Activated CD4-positive, alpha-beta T cell treated with anti-CD3 and anti-CD28 coated beads for 36 hours (primary cell): ENCODE data around the gene GRAMD1B. TPM values are rescaled to one million over a fixed set of nuclear protein-coding genes. Genes with fewer than 3 reads are reported as not detected.

ENCODE experiments used
- ATAC-seq: fragments of 200-7000 bp; cut with Tn5 transposase; one replicate; pipeline ENCODE4 v1.10.0; 2021; ENCODE audit warnings: mild to moderate bottlenecking, moderate library complexity
- CTCF ChIA-PET: fragments of 350-600 bp; sonication (Branson Sonifier 250); formaldehyde crosslinking; loops from one replicate; lab custom pipeline; 2021; ENCODE audit warnings: antibody characterized with exemption; lab: Charles Lee
- POLR2A ChIA-PET: fragments of 350-600 bp; sonication (Branson Sonifier 250); formaldehyde crosslinking; loops from one replicate; lab custom pipeline; 2021; ENCODE audit warnings: antibody characterized with exemption, inconsistent platforms; lab: Charles Lee
- DNase-seq: peaks from one replicate; pipeline ENCODE4 v3.0.0-alpha.2; 2020
- H3K27ac Mint-ChIP-seq: one replicate; pipeline ENCODE4 v1.8.0; 2021; ENCODE audit warnings: mixed read lengths
- H3K27me3 Mint-ChIP-seq: one replicate; pipeline ENCODE4 v1.8.0; 2021; ENCODE audit warnings: mixed read lengths
- H3K36me3 Mint-ChIP-seq: one replicate; pipeline ENCODE4 v1.8.0; 2021; ENCODE audit warnings: low read depth, mixed read lengths
- H3K4me1 Mint-ChIP-seq: one replicate; pipeline ENCODE4 v1.8.0; 2021; ENCODE audit warnings: mixed read lengths
- H3K4me3 Mint-ChIP-seq: one replicate; pipeline ENCODE4 v1.8.0; 2021; ENCODE audit warnings: mild to moderate bottlenecking, moderate library complexity, mixed read lengths
- H3K9me3 Mint-ChIP-seq: one replicate; pipeline ENCODE4 v1.8.0; 2021; ENCODE audit warnings: low read depth, mixed read lengths
- intact Hi-C, 2 experiments: fragments of 100-400 bp; cut with DNase I in 1 of 2; cut with micrococcal nuclease in 1 of 2; formaldehyde crosslinking; loops; one replicate each; pipeline versions ENCODE4 v1.14.2 to v1.15.1; 2022 to 2024; cut with DNase I, micrococcal nuclease
- total RNA-seq, 2 experiments: library from RNA; stranded (reverse); gene quantifications; one replicate each; pipeline ENCODE4 v1.2.3, GENCODE V29; 2021

The GRAMD1B gene
- total RNA-seq, 2 experiments from 2014 or later = 38.6 to 45.7 TPM

- H3K9me3 Mint-ChIP-seq = no peaks in the 10 kb centered on the region
- CTCF ChIA-PET = interaction anchor here (1.0 kb wide), 1 partner anchor 453 kb away, joined by 3 read pairs; no protein-coding TSS in a partner anchor
- intact Hi-C loops = loop anchor here in 1 of 2 experiments (10.0 kb wide), 2 partner anchors 152 to 252 kb away; no protein-coding TSS in a partner anchor
Measured at GRCh38 chr11:123556633-123557032, 126.6 kb downstream of the GRAMD1B start.

GRCh38 chr11:123558536-123559315 is 128.7 kb downstream of the GRAMD1B start:
- Mint-ChIP-seq H3K27me3 (peaks cover 2% of the 10 kb centered on the region), H3K9me3 (no peaks in the 10 kb centered on the region), H3K4me1 (peaks cover 19% of the 10 kb centered on the region), H3K27ac (no peak overlapping the region), H3K4me3 (no peak overlapping the region), H3K36me3 (no peaks in the 10 kb centered on the region)
- ATAC-seq = no peak
- CTCF ChIA-PET = interaction anchor here (0.6 to 2.6 kb wide), 5 partner anchors 18 to 151 kb away, joined by 3 to 10 read pairs (median 3); no protein-coding TSS in a partner anchor
- POLR2A ChIA-PET = no interaction called here
- intact Hi-C loops = loop anchor here in 1 of 2 experiments (10.0 kb wide), 2 partner anchors 154 to 254 kb away; no protein-coding TSS in a partner anchor
- no peak for DNase-seq

More at GRCh38 chr11:123556633-123557032, 126.6 kb downstream of the GRAMD1B start:
- Mint-ChIP-seq H3K4me3 (no peak overlapping the region), H3K27me3 (peaks cover 2% of the 10 kb centered on the region), H3K4me1 (peaks cover 19% of the 10 kb centered on the region), H3K36me3 (no peaks in the 10 kb centered on the region), H3K27ac (no peak overlapping the region)
- POLR2A ChIA-PET = no interaction called here
- no peak for DNase-seq
- no peak for ATAC-seq

GRCh38 chr11:123559523-123559955 is 129.5 kb downstream of the GRAMD1B start:
- intact Hi-C loops = loop anchor here in 1 of 2 experiments (10.0 kb wide), 2 partner anchors 155 to 255 kb away; no protein-coding TSS in a partner anchor
- ChIA-PET CTCF (interaction anchor here (0.9 to 2.6 kb wide), 5 partner anchors 17 to 164 kb away, joined by 3 to 10 read pairs (median 3); no protein-coding TSS in a partner anchor), POLR2A (no interaction called here)
- no peaks in the 10 kb centered on the region for H3K9me3 Mint-ChIP-seq
- no peaks in the 10 kb centered on the region for H3K36me3 Mint-ChIP-seq
- peaks cover 19% of the 10 kb centered on the region for H3K4me1 Mint-ChIP-seq
- no peak for DNase-seq
- H3K4me3 Mint-ChIP-seq = peak overlapping the region; percentile 57
- ATAC-seq = no peak
- no peak overlapping the region for H3K27ac Mint-ChIP-seq
- peaks cover 2% of the 10 kb centered on the region for H3K27me3 Mint-ChIP-seq

- Mint-ChIP-seq H3K4me1 (peaks cover 19% of the 10 kb centered on the region), H3K27me3 (peaks cover under 1% of the 10 kb centered on the region), H3K4me3 (peak overlapping the region; percentile 57), H3K36me3 (no peaks in the 10 kb centered on the region), H3K27ac (peak overlapping the region; percentile 79), H3K9me3 (no peaks in the 10 kb centered on the region)
- peak; percentile 89 for ATAC-seq
- POLR2A ChIA-PET = interaction anchor here (0.5 kb wide), 1 partner anchor 66 kb away, joined by 5 read pairs; no protein-coding TSS in a partner anchor
- intact Hi-C loops = no loop called here
- peak; percentile 77 for DNase-seq
- CTCF ChIA-PET = interaction anchor here (0.6 to 1.7 kb wide), 7 partner anchors 7 to 165 kb away, joined by 3 to 8 read pairs (median 3); no protein-coding TSS in a partner anchor
Measured at GRCh38 chr11:123560006-123560405, 129.9 kb downstream of the GRAMD1B start.

GRCh38 chr11:123561431-123561800 is 131.3 kb downstream of the GRAMD1B start:
- CTCF ChIA-PET = interaction anchor here (0.8 to 1.8 kb wide), 8 partner anchors 9 to 300 kb away, joined by 3 to 11 read pairs (median 5); no protein-coding TSS in a partner anchor
- Mint-ChIP-seq H3K9me3 (no peaks in the 10 kb centered on the region), H3K36me3 (no peaks in the 10 kb centered on the region), H3K4me1 (peaks cover 19% of the 10 kb centered on the region), H3K27me3 (no peaks in the 10 kb centered on the region), H3K27ac (no peak overlapping the region), H3K4me3 (no peak overlapping the region)
- intact Hi-C loops = no loop called here
- DNase-seq (no peak), ATAC-seq (no peak)
- POLR2A ChIA-PET = no interaction called here

GRCh38 chr11:123562158-123562557 is 132.1 kb downstream of the GRAMD1B start:
- Mint-ChIP-seq H3K4me1 (peaks cover 19% of the 10 kb centered on the region), H3K36me3 (no peaks in the 10 kb centered on the region), H3K27me3 (no peaks in the 10 kb centered on the region), H3K27ac (no peak overlapping the region), H3K4me3 (no peak overlapping the region), H3K9me3 (no peaks in the 10 kb centered on the region)
- POLR2A ChIA-PET = no interaction called here
- ATAC-seq (no peak), DNase-seq (no peak)
- intact Hi-C loops = no loop called here
- CTCF ChIA-PET = interaction anchor here (1.4 to 1.8 kb wide), 2 partner anchors 14 to 301 kb away, joined by 4 to 11 read pairs; no protein-coding TSS in a partner anchor

- no peak for DNase-seq
- CTCF ChIA-PET = interaction anchor here (0.5 kb wide), 1 partner anchor 39 kb away, joined by 3 read pairs; no protein-coding TSS in a partner anchor
Measured at GRCh38 chr11:123562829-123563228, 132.8 kb downstream of the GRAMD1B start.

GRCh38 chr11:123564221-123564620 is 134.2 kb downstream of the GRAMD1B start:
- Mint-ChIP-seq H3K9me3 (no peaks in the 10 kb centered on the region), H3K27me3 (no peaks in the 10 kb centered on the region), H3K4me1 (peaks cover 14% of the 10 kb centered on the region), H3K36me3 (no peaks in the 10 kb centered on the region), H3K27ac (no peak overlapping the region), H3K4me3 (no peak overlapping the region)
- intact Hi-C loops = no loop called here
- ChIA-PET CTCF (interaction anchor here (0.9 to 1.9 kb wide), 2 partner anchors 12 to 16 kb away, joined by 3 to 6 read pairs; no protein-coding TSS in a partner anchor), POLR2A (no interaction called here)
- no peak for ATAC-seq
- DNase-seq = no peak

More at GRCh38 chr11:123562829-123563228, 132.8 kb downstream of the GRAMD1B start:
- Mint-ChIP-seq H3K4me1 (peaks cover 19% of the 10 kb centered on the region), H3K36me3 (no peaks in the 10 kb centered on the region), H3K27me3 (no peaks in the 10 kb centered on the region), H3K4me3 (no peak overlapping the region), H3K9me3 (no peaks in the 10 kb centered on the region), H3K27ac (no peak overlapping the region)
- POLR2A ChIA-PET = no interaction called here
- no peak for ATAC-seq
- intact Hi-C loops = no loop called here

- ATAC-seq = no peak
- Mint-ChIP-seq H3K36me3 (no peaks in the 10 kb centered on the region), H3K9me3 (no peaks in the 10 kb centered on the region), H3K4me3 (no peak overlapping the region), H3K27ac (no peak overlapping the region), H3K27me3 (no peaks in the 10 kb centered on the region), H3K4me1 (no peaks in the 10 kb centered on the region)
- intact Hi-C loops = no loop called here
- CTCF ChIA-PET = interaction anchor here (0.6 to 4.1 kb wide), 3 partner anchors 10 to 48 kb away, joined by 3 to 21 read pairs (median 16); no protein-coding TSS in a partner anchor
- DNase-seq = no peak
- POLR2A ChIA-PET = no interaction called here
Measured at GRCh38 chr11:123566852-123567251, 136.8 kb downstream of the GRAMD1B start.

GRCh38 chr11:123567466-123567865 is 137.4 kb downstream of the GRAMD1B start:
- ChIA-PET CTCF (interaction anchor here (1.0 to 4.1 kb wide), 3 partner anchors 9 to 13 kb away, joined by 3 to 21 read pairs (median 16); no protein-coding TSS in a partner anchor), POLR2A (no interaction called here)
- ATAC-seq (no peak), DNase-seq (no peak)
- Mint-ChIP-seq H3K27ac (no peak overlapping the region), H3K36me3 (no peaks in the 10 kb centered on the region), H3K4me1 (no peaks in the 10 kb centered on the region), H3K27me3 (no peaks in the 10 kb centered on the region), H3K4me3 (no peak overlapping the region), H3K9me3 (no peaks in the 10 kb centered on the region)
- intact Hi-C loops = no loop called here

GRCh38 chr11:123568367-123568870 is 138.3 kb downstream of the GRAMD1B start:
- no peak for DNase-seq
- ChIA-PET CTCF (interaction anchor here (0.7 to 4.1 kb wide), 4 partner anchors 9 to 268 kb away, joined by 3 to 21 read pairs (median 6); no protein-coding TSS in a partner anchor), POLR2A (no interaction called here)
- no peaks in the 10 kb centered on the region for H3K4me1 Mint-ChIP-seq
- no peaks in the 10 kb centered on the region for H3K27me3 Mint-ChIP-seq
- intact Hi-C loops = no loop called here
- no peak overlapping the region for H3K4me3 Mint-ChIP-seq
- no peak overlapping the region for H3K27ac Mint-ChIP-seq
- no peak for ATAC-seq
- H3K36me3 Mint-ChIP-seq = no peaks in the 10 kb centered on the region
- H3K9me3 Mint-ChIP-seq = no peaks in the 10 kb centered on the region
